ENCODE results near the gene MTCH1. TPM values are rescaled to one million over a fixed set of nuclear protein-coding genes. Genes with fewer than 3 reads are reported as not detected.

MTCH1 gene, protein sequence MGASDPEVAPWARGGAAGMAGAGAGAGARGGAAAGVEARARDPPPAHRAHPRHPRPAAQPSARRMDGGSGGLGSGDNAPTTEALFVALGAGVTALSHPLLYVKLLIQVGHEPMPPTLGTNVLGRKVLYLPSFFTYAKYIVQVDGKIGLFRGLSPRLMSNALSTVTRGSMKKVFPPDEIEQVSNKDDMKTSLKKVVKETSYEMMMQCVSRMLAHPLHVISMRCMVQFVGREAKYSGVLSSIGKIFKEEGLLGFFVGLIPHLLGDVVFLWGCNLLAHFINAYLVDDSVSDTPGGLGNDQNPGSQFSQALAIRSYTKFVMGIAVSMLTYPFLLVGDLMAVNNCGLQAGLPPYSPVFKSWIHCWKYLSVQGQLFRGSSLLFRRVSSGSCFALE
- 100 to 1,000 TPM; 185 to 242 (median 199) TPM for total RNA-seq

DNA sequence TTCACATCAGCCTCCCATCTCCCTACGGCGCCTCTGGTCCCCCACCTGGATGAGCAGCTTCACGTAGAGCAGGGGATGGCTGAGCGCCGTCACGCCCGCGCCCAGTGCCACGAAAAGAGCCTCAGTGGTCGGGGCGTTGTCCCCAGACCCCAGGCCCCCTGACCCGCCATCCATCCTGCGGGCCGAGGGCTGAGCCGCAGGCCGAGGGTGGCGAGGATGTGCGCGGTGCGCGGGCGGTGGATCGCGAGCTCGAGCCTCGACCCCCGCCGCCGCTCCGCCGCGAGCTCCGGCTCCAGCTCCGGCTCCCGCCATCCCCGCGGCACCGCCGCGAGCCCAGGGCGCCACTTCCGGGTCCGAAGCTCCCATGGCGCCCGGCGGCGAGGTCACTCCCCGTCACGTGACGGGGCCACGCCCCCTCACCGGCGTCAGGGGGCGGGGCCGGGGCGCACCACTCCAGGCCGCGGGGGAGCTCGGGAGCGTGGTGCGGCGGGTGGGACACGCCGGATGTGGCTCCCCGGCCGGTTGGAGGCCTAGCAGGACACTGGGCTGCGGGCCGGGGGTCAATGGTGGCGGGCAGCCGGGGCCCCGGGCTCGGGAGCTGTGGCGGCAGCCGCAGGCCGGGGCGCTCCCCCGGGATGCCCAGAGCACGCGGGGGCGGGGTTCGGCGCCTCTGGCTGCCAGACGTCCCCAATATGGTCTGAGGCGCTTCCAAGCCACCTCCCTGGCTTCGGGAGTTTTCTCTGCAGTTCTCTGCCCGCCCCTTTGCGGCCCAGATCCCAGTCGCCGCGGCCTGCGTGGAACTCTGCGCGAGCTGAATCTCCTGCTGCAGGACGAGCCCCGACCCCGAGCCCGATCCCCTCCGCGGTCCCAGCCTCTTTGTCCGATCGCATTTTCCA lies at the start of gene MTCH1:
TSS of gene MTCH1 (minus strand) at position 389 of the 896 bp plus-strand sequence. CDS start at position 366, 23 bp downstream.
- H3K27ac ChIP-seq: peak within 1 kb of the TSS; percentile 68 to 99 (median 98)
- H3K27me3 ChIP-seq: no peaks in the 10 kb centered on the region
- peaks cover 0 to 54% (median 21%) of the 10 kb centered on the region in 3 donors for H3K4me1 ChIP-seq
- no peaks in the 10 kb centered on the region for H3K9me3 ChIP-seq
- TF ChIP-seq POLR2AphosphoS5 (IDR thresholded peaks at IDR 0.05) (peak; percentile 90), POLR2A (IDR thresholded peaks at IDR 0.05) (peak; percentile 96), EP300 (IDR thresholded peaks at IDR 0.05) (no peak)
- TF ChIP-seq, protein P1, sequence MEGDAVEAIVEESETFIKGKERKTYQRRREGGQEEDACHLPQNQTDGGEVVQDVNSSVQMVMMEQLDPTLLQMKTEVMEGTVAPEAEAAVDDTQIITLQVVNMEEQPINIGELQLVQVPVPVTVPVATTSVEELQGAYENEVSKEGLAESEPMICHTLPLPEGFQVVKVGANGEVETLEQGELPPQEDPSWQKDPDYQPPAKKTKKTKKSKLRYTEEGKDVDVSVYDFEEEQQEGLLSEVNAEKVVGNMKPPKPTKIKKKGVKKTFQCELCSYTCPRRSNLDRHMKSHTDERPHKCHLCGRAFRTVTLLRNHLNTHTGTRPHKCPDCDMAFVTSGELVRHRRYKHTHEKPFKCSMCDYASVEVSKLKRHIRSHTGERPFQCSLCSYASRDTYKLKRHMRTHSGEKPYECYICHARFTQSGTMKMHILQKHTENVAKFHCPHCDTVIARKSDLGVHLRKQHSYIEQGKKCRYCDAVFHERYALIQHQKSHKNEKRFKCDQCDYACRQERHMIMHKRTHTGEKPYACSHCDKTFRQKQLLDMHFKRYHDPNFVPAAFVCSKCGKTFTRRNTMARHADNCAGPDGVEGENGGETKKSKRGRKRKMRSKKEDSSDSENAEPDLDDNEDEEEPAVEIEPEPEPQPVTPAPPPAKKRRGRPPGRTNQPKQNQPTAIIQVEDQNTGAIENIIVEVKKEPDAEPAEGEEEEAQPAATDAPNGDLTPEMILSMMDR (IDR thresholded peaks at IDR 0.05): peak in 1 of 4 experiments; percentile 13
- peak; percentile 98 for ATAC-seq
- peak within 1 kb of the TSS; percentile 69 to 99 for H3K4me3 ChIP-seq
- H3K36me3 ChIP-seq: peaks cover 0 to 3% of the 10 kb centered on the region in 2 donors
- 0% methylated on average over 16 of the region's 101 CpGs; no CpG with 5 or more reads in 1 of the 2 donors for WGBS, 2 donors (ENCODE audit: low coverage in 1 of 2)

DNA sequence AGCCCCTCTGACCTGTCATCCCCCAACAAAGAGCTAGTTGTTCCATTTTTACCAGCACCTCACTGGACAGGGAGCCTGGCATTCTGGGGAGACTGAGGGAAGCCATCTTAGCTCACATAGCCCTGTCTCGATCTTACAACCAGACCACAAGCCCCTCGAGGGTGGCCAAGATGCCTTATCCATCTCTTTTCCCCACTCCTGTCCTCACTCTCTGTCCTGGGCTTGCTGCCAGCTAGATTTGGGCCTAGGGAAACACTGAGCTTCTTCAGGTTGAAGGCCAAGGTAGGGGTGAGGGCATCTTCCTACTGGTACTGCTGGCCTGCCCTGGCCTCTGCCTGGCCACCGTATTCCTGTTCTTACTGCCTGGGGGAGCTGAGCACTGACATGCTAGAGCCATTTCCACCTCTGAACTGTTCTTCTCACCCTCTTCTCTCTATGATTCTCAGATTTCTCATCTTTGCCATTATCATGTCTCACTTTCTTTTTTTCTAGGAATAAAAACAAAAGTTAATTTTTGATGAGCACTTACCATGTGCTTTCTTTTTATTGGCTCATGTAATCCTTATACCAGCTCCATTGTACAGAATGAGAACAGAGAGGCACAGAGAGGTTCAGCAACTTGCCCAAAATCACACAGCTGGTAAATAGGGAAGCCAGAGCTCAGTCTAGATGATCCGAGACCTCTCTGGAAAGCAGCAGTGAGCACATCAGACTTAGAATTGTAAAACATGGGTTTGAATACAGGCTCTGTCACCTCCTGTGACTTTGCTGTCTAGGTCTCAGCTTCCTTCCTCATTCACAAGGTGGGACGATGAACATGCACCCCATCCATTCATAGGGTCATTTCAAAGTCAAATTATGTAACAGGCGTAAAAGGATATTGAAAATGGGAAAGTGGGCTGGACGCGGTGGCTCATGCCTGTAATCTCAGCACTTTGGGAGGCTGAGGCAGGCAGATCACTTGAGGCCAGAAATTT lies 48.1 kb upstream of the MTCH1 start:
- WGBS, 2 donors (ENCODE audit: low coverage in 1 of 2): 61 to 80% methylated on average over 6 of the region's 8 CpGs
- no peak for TF ChIP-seq POLR2A (IDR thresholded peaks at IDR 0.05)
- TF ChIP-seq, protein P1 (IDR thresholded peaks at IDR 0.05): no peak
- TF ChIP-seq POLR2AphosphoS5 (IDR thresholded peaks at IDR 0.05): no peak
- TF ChIP-seq EP300 (IDR thresholded peaks at IDR 0.05): no peak
- Histone ChIP-seq H3K36me3 (no peaks in the 10 kb centered on the region), H3K27ac (no peak overlapping the region), H3K4me3 (no peak overlapping the region), H3K4me1 (peaks cover 0 to 7% (median 0%) of the 10 kb centered on the region in 3 donors), H3K9me3 (no peaks in the 10 kb centered on the region), H3K27me3 (no peaks in the 10 kb centered on the region)
- no peak for ATAC-seq

DNA sequence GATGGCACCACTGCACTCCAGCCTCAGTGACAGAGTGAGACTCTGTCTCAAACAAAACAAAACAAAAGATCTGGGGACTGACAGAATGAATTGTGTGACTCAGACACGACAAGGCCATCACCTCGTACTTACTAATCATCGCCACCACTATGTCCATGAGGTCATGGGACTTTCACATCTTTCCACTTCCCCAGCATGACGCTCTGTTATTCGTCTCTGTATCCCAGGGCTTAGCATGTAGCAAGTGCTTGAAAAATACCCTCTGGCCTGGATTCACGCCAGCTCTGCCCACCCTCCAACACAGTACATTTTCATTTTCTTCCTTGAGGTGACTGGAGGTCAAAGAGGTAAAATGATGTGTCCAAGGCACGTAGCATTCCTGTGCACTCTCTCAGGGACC lies 47.3 kb upstream of the MTCH1 start:
- H3K4me3 ChIP-seq: no peak overlapping the region
- no peaks in the 10 kb centered on the region for H3K9me3 ChIP-seq
- TF ChIP-seq POLR2A (IDR thresholded peaks at IDR 0.05): no peak
- no peak for TF ChIP-seq EP300 (IDR thresholded peaks at IDR 0.05)
- no peak for TF ChIP-seq POLR2AphosphoS5 (IDR thresholded peaks at IDR 0.05)
- TF ChIP-seq, protein P1 (IDR thresholded peaks at IDR 0.05): no peak
- H3K27ac ChIP-seq: no peak overlapping the region
- no peaks in the 10 kb centered on the region for H3K27me3 ChIP-seq
- no peaks in the 10 kb centered on the region for H3K36me3 ChIP-seq
- WGBS, 2 donors (ENCODE audit: low coverage in 1 of 2): 66 to 85% methylated on average over 3 to 7 of the region's 7 CpGs
- ATAC-seq: no peak
- no peaks in the 10 kb centered on the region for H3K4me1 ChIP-seq

DNA sequence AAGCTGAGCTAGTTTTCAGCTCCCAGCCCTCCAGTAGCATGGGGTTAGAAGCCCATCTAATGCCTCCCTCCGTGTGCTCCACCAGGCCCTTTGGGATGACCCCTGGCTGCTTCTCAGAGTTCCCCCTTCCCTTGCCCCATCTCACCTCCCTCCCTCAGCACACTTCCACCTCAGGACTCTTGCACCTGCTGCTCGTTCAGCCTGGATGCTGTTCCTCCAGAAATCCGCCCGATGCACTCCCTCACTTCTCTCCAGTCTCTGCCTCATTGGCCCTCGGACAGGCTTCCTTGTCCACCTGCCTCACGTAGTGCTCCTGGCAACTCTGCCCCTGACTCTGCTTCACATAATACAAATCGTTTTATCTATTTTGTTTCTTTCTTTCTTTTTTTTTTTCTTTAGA lies 46.2 kb upstream of the MTCH1 start:
- no peak for ATAC-seq
- H3K4me3 ChIP-seq: no peak overlapping the region
- H3K36me3 ChIP-seq: no peaks in the 10 kb centered on the region
- no peaks in the 10 kb centered on the region for H3K27me3 ChIP-seq
- H3K4me1 ChIP-seq: no peaks in the 10 kb centered on the region
- H3K9me3 ChIP-seq: no peaks in the 10 kb centered on the region
- no peak for TF ChIP-seq POLR2AphosphoS5 (IDR thresholded peaks at IDR 0.05)
- TF ChIP-seq, protein P1 (IDR thresholded peaks at IDR 0.05): no peak
- no peak for TF ChIP-seq EP300 (IDR thresholded peaks at IDR 0.05)
- no peak for TF ChIP-seq POLR2A (IDR thresholded peaks at IDR 0.05)
- H3K27ac ChIP-seq: no peak overlapping the region
- WGBS, 2 donors (ENCODE audit: low coverage in 1 of 2): 60 to 80% methylated on average over 1 to 7 of the region's 7 CpGs
